Heart right ventricle (tissue), 16 donors: ENCODE data around the gene FUZ. TPM values are rescaled to one million over a fixed set of nuclear protein-coding genes. Genes with fewer than 3 reads are reported as not detected.

Source experiments
- ATAC-seq, 8 donors: fragments of 200-7000 bp; cut with Tn5 transposase; one replicate each; pipeline ENCODE4 v1.9.1; 2020; ENCODE audit warnings: mild to moderate bottlenecking in 8 of 8, moderate library complexity in 8 of 8, moderate number of reproducible peaks in 1 of 8
- DNase-seq, 2 donors: peaks; one replicate each; pipeline ENCODE4 v3.0.0-alpha.2; 2020
- H3K27ac ChIP-seq, 10 donors: fragments of 200-600 bp; sonication (generic) in 2 of 10; one replicate each; pipeline versions ENCODE4 v1.5.0 to v1.8.0; 2020 to 2022; ENCODE audit warnings: mild to moderate bottlenecking in 3 of 10
- H3K27me3 ChIP-seq, 7 donors: fragments of 200-600 bp; one replicate each; pipeline ENCODE4 v1.8.0; 2021 to 2022; ENCODE audit warnings: mild to moderate bottlenecking in 2 of 7
- H3K36me3 ChIP-seq, 9 donors: fragments of 200-600 bp; sonication (generic) in 1 of 9; one replicate each; pipeline versions ENCODE4 v1.5.0 to v1.8.0; 2020 to 2022; ENCODE audit warnings: mild to moderate bottlenecking in 2 of 9
- H3K4me1 ChIP-seq, 9 donors: fragments of 200-600 bp; sonication (generic) in 1 of 9; one replicate each; pipeline versions ENCODE4 v1.5.0 to v1.8.0; 2020 to 2022; ENCODE audit warnings: mild to moderate bottlenecking in 4 of 9
- H3K4me3 ChIP-seq, 10 donors: fragments of 200-600 bp; sonication (generic) in 2 of 10; one replicate each; pipeline versions ENCODE4 v1.5.0 to v1.8.0; 2020 to 2022; ENCODE audit warnings: mild to moderate bottlenecking in 7 of 10, moderate library complexity in 2 of 10
- H3K9me3 ChIP-seq, 11 donors: fragments of 200-600 bp in 10 of 11; sonication (generic) in 2 of 11; one replicate each; pipeline versions ENCODE4 v1.5.0 to v1.8.0; 2013 to 2022; ENCODE audit warnings: mild to moderate bottlenecking in 2 of 11, control low read depth in 1 of 11, moderate library complexity in 1 of 11
- WGBS, 2 donors: extraction: QIAGEN DNeasy Blood & Tissue Kit; methylation state at CpG; one replicate each; pipeline ENCODE4 v1.1.7; 2013; ENCODE audit warnings: inconsistent platforms in 1 of 2; 5-methylcytosine and 5-hydroxymethylcytosine counted together
- intact Hi-C, 10 donors: fragments of 100-400 bp; cut with DNase I; formaldehyde crosslinking; loops; one replicate each; pipeline versions ENCODE4 v1.11.1 to v1.14.2; 2022
- polyA plus RNA-seq, 2 donors: library from polyadenylated mRNA; stranded (reverse); fragments of 200-250 nt; gene quantifications; one replicate each; pipeline ENCODE4 v1.2.3, GENCODE V29; 2013
- total RNA-seq, 10 donors: library from RNA; stranded (reverse); fragmentation: NEBNext Ultra II Directional in 3 of 10; extraction: Animal tissue kit (Norgen Biotek cat#: 25700) in 3 of 10; gene quantifications; one replicate each; pipeline versions ENCODE4 v1.2.1 to v1.2.4, GENCODE V29; 2021 to 2023
- TF ChIP-seq, protein P1 (sequence below), 9 donors: fragments of 200-600 bp; sonication (generic) in 2 of 9; IDR thresholded peaks; one replicate each; pipeline versions ENCODE4 v1.5.0 to v1.8.0; 2021 to 2022; ENCODE audit warnings: antibody characterized with exemption in 9 of 9, mild to moderate bottlenecking in 5 of 9, moderate library complexity in 1 of 9
- donor health status: Arrhythmogenic right ventricular cardiomyopathy.
- donor health status: ischemic (EF 13 %, LVEDD 7.1; RV severe dilation, severe dysfunction).
- donor health status: healthy with polysubstance abuse.
- donor health status: DM: no; HTN: yes; CAD: no.
- donor health status: DM: no; HTN: no; CAD: no.
- donor health status: ischemic (EF 25% LVEDD 6.9; RV normal size, moderate dysfunction).
- donor health status: ischemic (EF 25% LVEDD 5.7; RV mildly dilated, moderate dysfunction).
- donor health status: healthy.
- donor health status: DM: yes; HTN: yes; CAD: no.
- donor health status: Ischemic cardiomyopathy.
- donor health status: ischemic (EF 35%, LVEDD 5.7; RV mildly dilated, moderate dysfunction).
- donor health status: nonischemic (EF 11% LVEDD 7.7; RV severe dilation, severe dysfunction).
- donor health status: DM: yes; HTN: yes; CAD: no.
- donor health status: PGD.
- donor health status: ischemic (EF 29% LVEDD 5.4; RV normal size, mild dysfunction).
- donor health status: nonischemic (EF 23%, LVEDD 6.1; RV moderate dilation, normal function).

The FUZ gene
- total and polyA plus RNA-seq, 12 donors, result 11.4 to 24.1 (median 14.9) TPM

GRCh38 chr19:49838885-49839588 is 25.9 kb upstream of the FUZ start:
- WGBS, 2 donors, result 48 to 69% methylated on average over 18 of the region's 18 CpGs
- no peak for DNase-seq
- intact Hi-C loops, result loop anchor here in 1 of 10 donors (10.0 kb wide), 1 partner anchor 1236 kb away; no protein-coding TSS in a partner anchor
- Histone ChIP-seq H3K36me3 (peaks cover 0 to 79% (median 40%) of the 10 kb centered on the region in 9 donors), H3K9me3 (no peaks in the 10 kb centered on the region), H3K27ac (no peak overlapping the region), H3K4me1 (peaks cover 0 to 5% (median 0%) of the 10 kb centered on the region in 9 donors), H3K27me3 (no peaks in the 10 kb centered on the region), H3K4me3 (no peak overlapping the region)
- peak in 2 of 8 donors; percentile 18 to 67 for ATAC-seq
- TF ChIP-seq, protein P1, sequence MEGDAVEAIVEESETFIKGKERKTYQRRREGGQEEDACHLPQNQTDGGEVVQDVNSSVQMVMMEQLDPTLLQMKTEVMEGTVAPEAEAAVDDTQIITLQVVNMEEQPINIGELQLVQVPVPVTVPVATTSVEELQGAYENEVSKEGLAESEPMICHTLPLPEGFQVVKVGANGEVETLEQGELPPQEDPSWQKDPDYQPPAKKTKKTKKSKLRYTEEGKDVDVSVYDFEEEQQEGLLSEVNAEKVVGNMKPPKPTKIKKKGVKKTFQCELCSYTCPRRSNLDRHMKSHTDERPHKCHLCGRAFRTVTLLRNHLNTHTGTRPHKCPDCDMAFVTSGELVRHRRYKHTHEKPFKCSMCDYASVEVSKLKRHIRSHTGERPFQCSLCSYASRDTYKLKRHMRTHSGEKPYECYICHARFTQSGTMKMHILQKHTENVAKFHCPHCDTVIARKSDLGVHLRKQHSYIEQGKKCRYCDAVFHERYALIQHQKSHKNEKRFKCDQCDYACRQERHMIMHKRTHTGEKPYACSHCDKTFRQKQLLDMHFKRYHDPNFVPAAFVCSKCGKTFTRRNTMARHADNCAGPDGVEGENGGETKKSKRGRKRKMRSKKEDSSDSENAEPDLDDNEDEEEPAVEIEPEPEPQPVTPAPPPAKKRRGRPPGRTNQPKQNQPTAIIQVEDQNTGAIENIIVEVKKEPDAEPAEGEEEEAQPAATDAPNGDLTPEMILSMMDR (IDR thresholded peaks at IDR 0.05), result no peak

- no peak for DNase-seq
- H3K36me3 ChIP-seq, result peaks cover 0 to 95% (median 56%) of the 10 kb centered on the region in 9 donors
- peak in 2 of 8 donors; percentile 4 to 12 for ATAC-seq
- WGBS, 2 donors, result 94 to 97% methylated on average over 9 of the region's 9 CpGs
- TF ChIP-seq, protein P1 (IDR thresholded peaks at IDR 0.05), result no peak
- H3K27me3 ChIP-seq, result no peaks in the 10 kb centered on the region
- intact Hi-C loops, result loop anchor here in 1 of 10 donors (10.0 kb wide), 1 partner anchor 1237 kb away; no protein-coding TSS in a partner anchor
- H3K9me3 ChIP-seq, result no peaks in the 10 kb centered on the region
- peaks cover 0 to 7% (median 0%) of the 10 kb centered on the region in 9 donors for H3K4me1 ChIP-seq
- H3K27ac ChIP-seq, result no peak overlapping the region
- H3K4me3 ChIP-seq, result no peak overlapping the region
These were observed 24.3 kb upstream of the FUZ start for GRCh38 chr19:49837425-49837824.

DNA sequence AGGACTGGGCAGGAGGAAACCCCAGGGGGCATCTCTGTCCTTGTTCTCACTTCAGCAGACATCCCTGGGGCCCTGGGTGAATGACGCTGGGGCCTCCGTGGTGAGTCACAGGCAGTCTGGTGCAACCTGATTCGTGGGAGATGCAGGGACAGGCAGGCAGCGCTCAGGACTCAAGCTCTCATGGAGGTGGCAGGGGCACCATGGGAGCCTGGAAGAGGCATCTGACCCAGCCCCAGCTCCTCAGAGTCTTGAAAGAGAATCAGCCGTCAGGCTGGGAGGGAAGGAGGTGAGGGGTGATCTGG is 23.9 kb upstream of the FUZ start:
- H3K4me1 ChIP-seq, result peaks cover 0 to 11% (median 0%) of the 10 kb centered on the region in 9 donors
- peaks cover 0 to 96% (median 61%) of the 10 kb centered on the region in 9 donors for H3K36me3 ChIP-seq
- no peak overlapping the region for H3K27ac ChIP-seq
- intact Hi-C loops, result loop anchor here in 1 of 10 donors (10.0 kb wide), 1 partner anchor 1238 kb away; no protein-coding TSS in a partner anchor
- ATAC-seq (no peak), DNase-seq (no peak)
- no peak overlapping the region for H3K4me3 ChIP-seq
- no peaks in the 10 kb centered on the region for H3K9me3 ChIP-seq
- TF ChIP-seq, protein P1 (IDR thresholded peaks at IDR 0.05), result no peak
- WGBS, 2 donors, result 81 to 88% methylated on average over 5 of the region's 5 CpGs
- no peaks in the 10 kb centered on the region for H3K27me3 ChIP-seq

DNA sequence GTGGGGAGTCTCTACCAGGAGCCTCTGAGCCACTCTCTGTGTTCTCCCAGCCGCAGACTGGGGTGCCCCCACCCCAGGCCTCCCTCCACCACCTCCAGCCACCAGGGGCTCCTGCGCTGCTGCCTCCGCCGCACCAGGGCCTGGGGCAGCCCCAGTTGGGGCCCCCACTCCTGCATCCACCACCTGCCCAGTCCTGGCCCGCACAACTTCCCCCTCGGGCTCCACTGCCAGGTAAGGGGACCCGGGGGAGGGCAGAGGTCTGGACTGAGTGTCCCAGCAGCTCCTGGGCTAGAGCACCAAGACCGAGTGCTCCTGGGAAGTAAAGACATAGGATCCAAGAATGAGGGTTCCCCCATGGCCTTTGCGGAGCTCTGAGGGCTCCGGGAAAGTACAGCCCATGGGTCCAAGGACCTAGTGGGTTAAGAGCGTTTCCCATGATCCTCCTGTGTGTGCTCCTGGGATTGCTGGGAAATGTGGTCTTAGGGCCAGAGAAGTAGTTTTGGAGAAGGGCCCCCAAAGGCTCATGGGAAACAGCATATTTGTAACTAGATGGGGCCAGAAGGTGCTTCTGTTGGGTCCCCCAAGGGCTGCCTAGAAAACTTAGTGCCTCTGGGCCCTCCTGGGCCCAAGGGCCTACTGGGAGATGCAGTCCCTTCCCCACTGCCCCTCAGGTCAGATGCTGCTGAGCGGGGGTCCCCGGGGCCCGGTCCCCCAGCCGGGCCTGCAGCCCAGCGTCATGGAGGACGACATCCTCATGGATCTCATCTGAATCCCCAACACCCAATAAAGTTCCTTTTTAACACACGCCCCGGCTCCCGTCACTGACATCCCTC is 23.3 kb upstream of the FUZ start:
- Histone ChIP-seq H3K27me3 (no peaks in the 10 kb centered on the region), H3K36me3 (peaks cover 0 to 98% (median 63%) of the 10 kb centered on the region in 9 donors), H3K4me3 (no peak overlapping the region), H3K9me3 (no peaks in the 10 kb centered on the region), H3K27ac (no peak overlapping the region), H3K4me1 (peaks cover 0 to 17% (median 0%) of the 10 kb centered on the region in 9 donors)
- DNase-seq (no peak), ATAC-seq (no peak)
- intact Hi-C loops, result loop anchor here in 1 of 10 donors (10.0 kb wide), 1 partner anchor 1238 kb away; no protein-coding TSS in a partner anchor
- TF ChIP-seq, protein P1 (IDR thresholded peaks at IDR 0.05), result no peak
- 93 to 94% methylated on average over 20 of the region's 20 CpGs for WGBS, 2 donors
